WTC11 (cell line): Measurements from ENCODE around the gene DPEP2. TPM values are rescaled to one million over a fixed set of nuclear protein-coding genes. Genes with fewer than 3 reads are reported as not detected.

Source experiments
- ATAC-seq: fragments of 200-7000 bp; cut with Tn5 transposase; 2 replicates; pipeline ENCODE4 v1.10.0; 2021; ENCODE audit warnings: mild to moderate bottlenecking, moderate library complexity
- CTCF ChIA-PET: fragments of 300-600 bp; sonication (Branson Sonifier 250); formaldehyde crosslinking; loops from one replicate; lab custom pipeline; 2021; ENCODE audit warnings: antibody characterized with exemption; lab: Charles Lee
- POLR2A ChIA-PET: fragments of 350-600 bp; sonication (Branson Sonifier 250); formaldehyde crosslinking; loops from one replicate; lab custom pipeline; 2021; ENCODE audit warnings: antibody characterized with exemption; lab: Charles Lee
- DNase-seq: peaks from one replicate; pipeline ENCODE4 v3.0.0; 2021; ENCODE audit warnings: low spot score
- H3K27ac Mint-ChIP-seq: 2 replicates; pipeline ENCODE4 v1.8.0; 2021; ENCODE audit warnings: mixed read lengths
- H3K27me3 Mint-ChIP-seq: 2 replicates; pipeline ENCODE4 v1.8.0; 2021; ENCODE audit warnings: low read depth, mild to moderate bottlenecking, moderate library complexity, mixed read lengths
- H3K36me3 Mint-ChIP-seq: 2 replicates; pipeline ENCODE4 v1.8.0; 2021; ENCODE audit warnings: mixed read lengths
- H3K4me1 Mint-ChIP-seq: 2 replicates; pipeline ENCODE4 v1.8.0; 2022; ENCODE audit warnings: mixed read lengths
- H3K4me3 Mint-ChIP-seq: 2 replicates; pipeline ENCODE4 v1.8.0; 2021; ENCODE audit warnings: mild to moderate bottlenecking, moderate library complexity, mixed read lengths
- H3K9me3 Mint-ChIP-seq: 2 replicates; pipeline ENCODE4 v1.8.0; 2021; ENCODE audit warnings: mixed read lengths
- ERG ChIP-seq: fragments of 250-450 bp; sonication (Bioruptor Pico); IDR thresholded peaks from 2 replicates; pipeline ENCODE4 v1.8.0; 2021; ENCODE audit warnings: mild to moderate bottlenecking
- ETV6 ChIP-seq: sonication (generic); formaldehyde crosslinking; IDR thresholded peaks from 2 replicates; pipeline ENCODE4 v1.8.1; 2022; ENCODE audit warnings: mild to moderate bottlenecking, missing genetic modification reagents
- GABPB1 ChIP-seq: sonication (generic); formaldehyde crosslinking; IDR thresholded peaks from 2 replicates; pipeline ENCODE4 v1.8.1; 2023; ENCODE audit warnings: mild to moderate bottlenecking, missing genetic modification reagents
- HMGXB4 ChIP-seq: sonication (generic); formaldehyde crosslinking; IDR thresholded peaks from 2 replicates; pipeline ENCODE4 v1.8.1; 2023; ENCODE audit warnings: mild to moderate bottlenecking, moderate library complexity, missing genetic modification reagents
- JUN ChIP-seq: sonication (generic); formaldehyde crosslinking; IDR thresholded peaks from 2 replicates; pipeline ENCODE4 v1.8.0; 2023; ENCODE audit warnings: mild to moderate bottlenecking, missing genetic modification reagents
- MAX ChIP-seq: sonication (generic); formaldehyde crosslinking; IDR thresholded peaks from 2 replicates; pipeline ENCODE4 v1.8.0; 2022; ENCODE audit warnings: mild to moderate bottlenecking, missing genetic modification reagents
- NR3C1 ChIP-seq: sonication (generic); formaldehyde crosslinking; conservative IDR thresholded peaks from 2 replicates; pipeline ENCODE4 v1.8.1; 2023; ENCODE audit warnings: low read depth, mild to moderate bottlenecking, missing genetic modification reagents
- PRDM15 ChIP-seq: sonication (generic); formaldehyde crosslinking; IDR thresholded peaks from 2 replicates; pipeline ENCODE4 v1.8.0; 2022; ENCODE audit warnings: missing genetic modification reagents
- RORB ChIP-seq: fragments of 250-450 bp; sonication (Bioruptor Pico); IDR thresholded peaks from 2 replicates; pipeline ENCODE4 v1.9.0; 2021; ENCODE audit warnings: mild to moderate bottlenecking
- SOX15 ChIP-seq: fragments of 250-450 bp; sonication (Bioruptor Pico); IDR thresholded peaks from 2 replicates; pipeline ENCODE4 v1.9.0; 2021; ENCODE audit warnings: mild to moderate bottlenecking
- SP1 ChIP-seq: sonication (generic); formaldehyde crosslinking; conservative IDR thresholded peaks from 2 replicates; pipeline ENCODE4 v1.8.1; 2022; ENCODE audit warnings: missing genetic modification reagents
- STAT6 ChIP-seq: sonication (generic); formaldehyde crosslinking; conservative IDR thresholded peaks from 2 replicates; pipeline ENCODE4 v1.8.1; 2023; ENCODE audit warnings: mild to moderate bottlenecking, low read depth, missing genetic modification reagents, moderate library complexity
- ZBTB43 ChIP-seq: sonication (generic); formaldehyde crosslinking; IDR thresholded peaks from 2 replicates; pipeline ENCODE4 v1.8.1; 2023; ENCODE audit warnings: mild to moderate bottlenecking, missing genetic modification reagents
- ZNF121 ChIP-seq: sonication (generic); formaldehyde crosslinking; IDR thresholded peaks from 2 replicates; pipeline ENCODE4 v1.8.0; 2023; ENCODE audit warnings: missing genetic modification reagents
- ZNF263 ChIP-seq: sonication (generic); formaldehyde crosslinking; IDR thresholded peaks from 2 replicates; pipeline ENCODE4 v1.8.1; 2022; ENCODE audit warnings: low read depth, mild to moderate bottlenecking, moderate library complexity, missing genetic modification reagents
- total RNA-seq: library from RNA; stranded (reverse); gene quantifications from 3 replicates; pipeline ENCODE4 v1.2.3, GENCODE V29; 2021

The DPEP2 gene
- total RNA-seq, 1 experiment from 2014 or later: 0.13 TPM

- H3K4me1 Mint-ChIP-seq: peaks cover 41% of the 10 kb centered on the region
- H3K9me3 Mint-ChIP-seq: no peaks in the 10 kb centered on the region
- peak overlapping the region; percentile 81 for H3K27ac Mint-ChIP-seq
- no peak for ATAC-seq
- no peak for DNase-seq
- ChIA-PET POLR2A (no interaction called here), CTCF (interaction anchor here (0.5 to 3.2 kb wide), 6 partner anchors 17 to 292 kb away, joined by 3 to 25 read pairs (median 6); partner anchors contain the start of gene LCAT)
- H3K27me3 Mint-ChIP-seq: peaks cover 2% of the 10 kb centered on the region; the same call in 1 of the 2 replicates
- H3K4me3 Mint-ChIP-seq: no peak overlapping the region
- H3K36me3 Mint-ChIP-seq: peaks cover 36% of the 10 kb centered on the region
- TF ChIP-seq ERG (CRISPR knock-in tag) (no peak), STAT6 (no peak), RORB (CRISPR knock-in tag) (no peak), ETV6 (CRISPR knock-in tag) (no peak), JUN (CRISPR knock-in tag) (no peak)
Observed at GRCh38 chr16:67964477-67965131, 34.7 kb downstream of the DPEP2 start.

- peaks cover 40% of the 10 kb centered on the region for H3K36me3 Mint-ChIP-seq
- H3K4me1 Mint-ChIP-seq: peaks cover 36% of the 10 kb centered on the region
- DNase-seq (peak; percentile 71), ATAC-seq (peak; percentile 58)
- ChIA-PET POLR2A (no interaction called here), CTCF (interaction anchor here (0.5 to 1.5 kb wide), 4 partner anchors 20 to 291 kb away, joined by 3 to 8 read pairs (median 3); partner anchors contain the start of gene LCAT)
- H3K4me3 Mint-ChIP-seq: no peak overlapping the region
- no peaks in the 10 kb centered on the region for H3K27me3 Mint-ChIP-seq
- TF ChIP-seq SP1 (CRISPR knock-in tag) (peak; percentile 46; the same call in 1 of the 2 replicates), ZNF121 (CRISPR knock-in tag) (no peak), PRDM15 (peak; percentile 96)
- H3K27ac Mint-ChIP-seq: no peak overlapping the region
- no peaks in the 10 kb centered on the region for H3K9me3 Mint-ChIP-seq
Observed at GRCh38 chr16:67963662-67964321, 35.5 kb downstream of the DPEP2 start.

- DNase-seq (no peak), ATAC-seq (no peak)
- ChIA-PET POLR2A (no interaction called here), CTCF (interaction anchor here (1.4 to 1.5 kb wide), 2 partner anchors 21 to 290 kb away, joined by 3 to 8 read pairs; no protein-coding TSS in a partner anchor)
- H3K27ac Mint-ChIP-seq: no peak overlapping the region
- H3K9me3 Mint-ChIP-seq: no peaks in the 10 kb centered on the region
- peaks cover 45% of the 10 kb centered on the region for H3K36me3 Mint-ChIP-seq
- peaks cover 36% of the 10 kb centered on the region for H3K4me1 Mint-ChIP-seq
- no peak overlapping the region for H3K4me3 Mint-ChIP-seq
- no peaks in the 10 kb centered on the region for H3K27me3 Mint-ChIP-seq
- TF ChIP-seq NR3C1 (CRISPR knock-in tag): no peak
- no peak for TF ChIP-seq PRDM15
- TF ChIP-seq ZBTB43 (CRISPR knock-in tag): no peak
- TF ChIP-seq MAX (CRISPR knock-in tag): no peak
- TF ChIP-seq SOX15: no peak
- no peak for TF ChIP-seq GABPB1
- no peak for TF ChIP-seq HMGXB4 (CRISPR knock-in tag)
- no peak for TF ChIP-seq ZNF263
Observed at GRCh38 chr16:67963292-67963661, 36.0 kb downstream of the DPEP2 start.
